Central memory CD4-positive, alpha-beta T cell (primary cell): Measurements from ENCODE around the gene ADGRD1.

Experiments used
- DNase-seq: peaks from one replicate; pipeline ENCODE4 v3.0.0; 2022

The ADGRD1 gene

DNA sequence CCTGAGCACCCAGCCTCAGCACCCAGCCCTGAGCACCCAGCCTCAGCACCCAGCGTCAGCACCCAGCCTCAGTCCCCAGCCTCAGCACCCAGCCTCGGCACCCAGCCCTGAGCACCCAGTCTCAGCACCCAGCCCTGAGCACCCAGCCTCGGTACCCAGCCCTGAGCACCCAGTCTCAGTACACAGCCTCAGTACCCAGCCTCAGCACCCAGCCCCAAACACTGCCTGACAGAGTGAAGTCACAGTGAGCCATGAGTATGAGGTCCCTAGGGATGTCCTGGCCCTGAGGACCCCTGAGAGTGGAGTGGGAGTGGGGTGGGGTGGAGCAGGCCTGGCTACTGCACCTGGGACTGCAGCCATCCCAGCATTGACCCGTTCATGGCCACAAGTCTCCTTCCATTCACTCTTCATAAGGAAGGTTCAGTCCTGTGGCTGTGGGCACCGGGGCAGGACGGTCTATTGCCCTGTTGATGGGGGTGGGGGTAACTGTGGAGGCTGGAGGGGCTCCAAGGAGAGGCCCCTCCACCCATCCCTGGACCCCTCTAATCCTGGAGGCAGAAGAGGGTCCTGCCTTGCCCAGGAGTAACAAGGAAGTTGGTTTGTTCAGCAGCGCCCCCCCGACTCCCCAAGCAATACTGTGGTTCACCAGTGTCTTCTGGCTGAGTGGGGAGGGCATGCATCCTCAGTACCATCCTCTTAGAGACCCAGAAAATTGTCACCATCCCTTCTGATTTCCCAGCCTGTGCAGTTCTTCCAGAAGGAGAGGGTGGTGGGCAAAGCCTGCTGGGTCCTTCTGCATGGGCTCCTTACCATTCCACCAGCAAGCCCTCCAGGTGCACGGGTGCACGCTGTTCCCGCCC is 140.5 kb downstream of the ADGRD1 start:
- DNase-seq = no peak

DNA sequence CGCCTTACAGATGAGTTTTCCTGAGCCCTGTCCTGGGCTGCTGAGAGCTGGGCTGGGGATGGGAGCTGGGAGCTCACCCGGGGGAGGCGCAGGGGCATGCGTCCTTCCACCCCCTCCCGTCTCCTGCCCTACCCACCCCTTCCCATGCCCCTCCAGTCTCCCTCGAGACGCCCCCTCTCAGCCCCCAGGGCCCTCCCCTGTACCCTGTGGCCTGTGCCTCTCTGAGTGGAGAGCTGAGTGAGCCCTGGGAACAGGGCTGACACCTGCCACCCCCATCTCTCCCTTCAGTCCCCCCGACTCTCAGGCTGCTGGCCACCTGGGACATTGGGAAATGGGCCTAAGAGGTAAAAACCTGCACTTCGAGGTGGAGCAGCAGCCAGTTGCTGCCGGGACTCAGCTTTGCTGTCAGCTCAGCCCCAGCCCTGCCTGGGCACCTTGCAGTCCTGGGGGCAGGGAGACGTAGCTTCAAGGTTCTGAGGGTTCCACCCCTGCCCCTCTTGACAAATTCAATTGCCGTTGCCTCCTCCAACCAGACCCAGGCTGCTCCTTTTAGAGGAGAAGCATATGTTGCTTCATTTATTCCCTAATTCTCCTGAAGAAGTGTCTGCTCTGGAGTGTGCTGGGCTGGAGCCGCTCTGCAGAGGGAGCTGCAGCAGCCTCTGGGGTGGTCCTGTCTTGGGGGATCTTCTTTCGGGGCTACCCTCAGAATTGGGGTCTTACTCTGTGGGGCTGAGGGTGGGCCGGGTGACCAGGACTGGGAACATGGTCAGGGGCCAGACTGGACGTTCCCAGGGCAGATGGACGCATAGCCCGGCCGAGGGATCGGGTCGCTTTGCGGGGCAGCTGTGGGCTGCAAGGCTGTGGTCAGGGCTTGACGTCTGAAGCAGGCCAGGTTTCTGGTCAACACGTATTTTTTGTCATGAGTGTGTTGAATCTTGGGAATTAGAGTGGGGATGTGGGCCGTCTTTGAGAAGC is 141.4 kb downstream of the ADGRD1 start:
- DNase-seq = no peak

DNA sequence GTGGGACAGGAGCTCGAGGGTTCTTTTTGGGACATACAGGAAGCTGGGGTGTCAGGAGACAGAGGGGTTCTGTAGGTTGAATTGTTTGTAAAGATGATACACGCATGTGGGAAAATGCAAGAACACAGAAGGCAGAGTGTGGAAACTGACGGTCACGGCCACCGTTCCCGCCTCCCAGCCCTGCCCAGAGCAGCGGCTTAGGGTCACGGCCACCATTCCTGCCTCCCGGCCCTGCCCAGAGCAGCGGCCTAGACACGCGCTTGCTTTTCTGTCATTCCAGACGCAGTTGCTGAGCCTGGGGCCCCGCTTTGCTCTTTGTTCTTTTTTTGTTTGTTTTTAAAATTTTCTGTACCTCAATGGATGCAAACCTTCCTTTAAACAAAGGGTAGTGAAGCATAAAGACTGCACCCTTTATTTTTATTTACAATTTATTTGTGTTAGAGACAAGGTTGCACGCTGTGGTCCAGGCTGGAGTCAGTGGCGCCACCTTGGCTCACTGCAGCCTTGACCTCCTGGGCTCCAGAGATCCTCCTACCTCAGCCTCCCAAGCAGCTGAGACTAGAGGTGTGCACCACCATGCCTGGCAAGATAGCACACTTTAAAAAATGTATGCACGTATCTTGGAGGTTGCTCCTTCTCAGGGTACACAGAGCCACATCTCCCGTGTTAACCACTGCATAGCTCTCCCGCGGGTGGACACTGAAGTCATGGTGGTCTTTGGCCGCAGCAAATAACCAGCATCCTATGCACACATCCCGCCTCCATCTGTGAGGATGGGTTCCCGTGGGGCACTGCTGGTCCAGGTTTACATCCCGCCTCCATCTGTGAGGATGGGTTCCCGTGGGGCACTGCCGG is 142.3 kb downstream of the ADGRD1 start:
- DNase-seq = no peak

DNA sequence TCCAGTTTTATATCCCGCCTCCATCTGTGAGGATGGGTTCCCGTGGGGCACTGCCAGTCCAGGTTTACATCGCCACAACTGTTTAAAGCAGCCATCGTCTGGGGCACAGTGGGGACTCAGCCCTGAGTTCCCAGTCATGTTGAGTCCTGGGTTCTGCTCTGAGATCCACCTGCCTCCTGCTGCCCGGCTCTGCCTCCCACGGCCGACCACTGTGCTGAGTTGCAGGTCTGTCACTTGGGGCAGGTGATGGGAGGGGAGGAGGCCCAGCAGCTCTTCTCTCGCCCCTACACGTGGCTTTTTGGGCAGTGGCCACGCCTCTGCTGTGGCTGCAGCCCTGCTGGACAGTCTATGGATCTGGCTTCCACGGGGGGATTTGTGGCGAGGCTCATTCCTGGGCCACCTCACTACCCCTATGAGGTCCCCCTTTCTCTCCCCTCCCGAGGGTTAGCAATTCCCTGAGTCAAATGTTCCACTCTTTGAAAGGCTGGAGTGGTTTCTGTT is 143.0 kb downstream of the ADGRD1 start:
- no peak for DNase-seq

DNA sequence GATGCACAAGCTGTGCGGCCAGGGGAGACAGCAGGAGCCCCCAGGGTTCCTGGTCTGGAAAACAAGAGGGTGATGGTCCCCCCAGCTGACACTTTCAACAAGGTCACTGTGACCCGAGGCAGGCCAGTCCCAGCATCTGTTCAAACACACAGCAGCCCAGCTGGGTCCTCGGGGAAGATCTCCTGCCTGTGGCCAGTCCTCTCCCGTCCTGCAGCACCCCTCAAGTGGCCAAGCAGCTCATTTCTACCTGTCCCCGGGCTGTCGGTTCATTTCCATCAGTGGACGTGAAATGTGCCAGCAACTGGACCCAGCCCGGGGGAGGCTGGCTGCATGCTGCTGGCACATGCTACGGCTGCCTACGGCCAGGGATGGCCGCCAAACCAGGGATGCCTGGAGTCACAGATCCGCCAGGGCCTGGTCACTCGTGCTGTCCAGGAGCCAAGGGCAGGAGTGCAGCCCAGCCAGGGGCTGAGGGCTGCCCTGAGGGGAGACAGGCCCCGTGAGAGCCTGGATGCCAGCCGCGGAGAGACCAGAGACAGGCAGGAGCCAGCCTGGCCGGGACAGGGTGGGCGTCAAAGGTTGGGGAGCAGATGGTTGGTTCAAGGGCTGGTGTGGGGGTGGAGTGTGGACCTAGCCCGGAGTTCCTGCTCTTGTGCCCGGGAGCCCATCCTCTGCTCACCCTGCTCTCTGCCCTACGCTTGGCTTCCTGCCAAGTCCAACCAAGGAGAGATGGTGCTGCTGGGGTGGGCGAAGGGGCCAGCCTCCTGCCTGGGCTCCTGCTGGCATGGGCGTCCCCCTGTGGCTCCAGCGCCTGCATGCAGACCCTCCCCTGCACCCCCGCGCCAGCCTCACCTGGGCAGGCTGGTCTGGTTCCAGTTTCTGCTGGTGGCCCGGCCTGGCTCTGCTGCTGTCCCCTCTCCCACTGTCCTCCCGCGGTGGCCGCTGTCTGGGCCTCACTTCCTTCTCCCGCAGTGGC is 143.8 kb downstream of the ADGRD1 start:
- no peak for DNase-seq

DNA sequence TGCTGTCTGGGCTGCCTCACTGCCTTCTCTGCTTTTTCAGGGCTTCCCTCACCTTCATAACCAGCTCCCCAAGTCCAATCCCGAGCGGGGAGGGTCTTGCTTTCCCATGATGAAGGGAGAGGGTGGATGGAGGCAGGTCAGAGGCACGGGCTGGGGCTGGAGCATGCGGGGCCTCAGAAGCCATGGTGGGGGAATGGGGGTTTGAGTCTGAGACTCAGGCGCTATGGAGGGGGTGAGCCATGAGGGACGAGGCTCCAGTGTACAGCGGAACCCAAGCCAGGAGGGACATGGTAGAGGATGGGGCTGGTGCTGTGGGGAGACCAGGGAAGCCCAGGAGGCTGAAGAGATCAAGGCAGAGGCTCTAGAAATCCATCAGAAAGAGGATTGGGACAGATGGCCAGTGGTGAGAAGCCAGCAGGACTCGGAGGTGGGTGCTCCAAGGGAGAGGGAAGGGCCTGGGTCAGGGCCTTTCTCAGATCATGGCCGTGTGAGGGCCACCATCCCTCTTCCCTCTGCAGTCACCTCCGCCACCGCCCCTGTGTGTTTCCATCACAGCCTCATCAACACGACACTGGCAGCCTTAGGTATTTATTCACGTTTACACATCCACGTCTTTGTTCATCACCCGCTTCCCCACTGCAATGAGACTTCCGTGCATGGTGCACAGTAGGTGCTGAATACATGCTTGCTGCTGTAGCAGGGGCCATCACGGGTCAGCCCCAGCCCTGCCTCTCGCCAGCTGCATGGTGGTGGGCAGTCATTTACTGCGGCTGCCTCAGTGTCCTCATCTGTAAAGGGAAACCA is 144.7 kb downstream of the ADGRD1 start:
- DNase-seq = no peak

DNA sequence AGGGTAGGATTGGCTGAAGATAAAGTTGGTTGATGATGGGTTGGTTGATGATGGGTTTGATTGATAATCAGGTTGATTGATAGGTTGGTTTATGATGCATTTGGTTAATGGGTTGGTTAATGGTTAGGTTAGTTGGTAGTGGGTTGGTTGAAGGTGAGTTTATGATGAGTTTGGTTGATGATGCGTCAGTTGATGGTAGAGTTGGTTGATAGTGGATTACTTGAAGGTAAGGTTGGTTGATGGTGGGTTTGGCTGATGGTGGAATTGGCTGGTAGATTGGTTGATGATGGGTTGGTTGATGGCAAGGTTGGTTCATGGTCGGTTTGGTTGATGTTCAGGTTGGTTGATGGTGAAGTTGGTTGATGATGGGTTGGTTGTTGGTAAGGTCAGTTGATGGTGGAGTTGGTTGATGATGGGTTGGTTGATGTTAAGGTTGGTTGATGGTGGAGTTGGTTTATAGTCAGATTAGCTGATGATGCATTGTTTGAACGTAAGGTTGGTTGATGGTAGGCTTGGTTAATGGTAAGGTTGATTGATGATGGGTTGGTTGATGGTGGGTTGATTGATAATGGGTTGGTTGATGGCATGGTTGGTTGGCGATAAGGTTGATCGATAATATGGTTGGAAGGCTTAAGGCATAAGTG is 146.4 kb downstream of the ADGRD1 start:
- no peak for DNase-seq

DNA sequence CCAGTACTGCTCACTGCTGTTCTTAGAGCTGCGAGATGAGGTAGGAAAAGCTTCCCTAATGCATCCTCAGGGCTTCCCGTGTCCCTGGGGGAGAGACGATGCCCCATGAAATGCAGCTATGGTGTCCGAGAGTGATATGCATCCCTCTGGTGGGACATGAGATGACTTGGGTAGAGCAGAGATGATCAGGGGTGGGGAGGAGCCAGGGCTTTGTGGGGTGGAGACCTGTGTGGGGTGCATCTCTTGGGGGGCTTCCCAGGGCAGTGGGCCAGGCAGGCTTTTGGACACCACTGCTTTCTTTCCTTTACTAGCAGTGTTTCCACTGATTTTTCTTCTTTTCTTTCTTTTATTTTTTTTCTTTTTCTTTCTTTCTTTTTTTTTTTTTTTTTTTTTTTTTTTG is 147.3 kb downstream of the ADGRD1 start:
- no peak for DNase-seq

DNA sequence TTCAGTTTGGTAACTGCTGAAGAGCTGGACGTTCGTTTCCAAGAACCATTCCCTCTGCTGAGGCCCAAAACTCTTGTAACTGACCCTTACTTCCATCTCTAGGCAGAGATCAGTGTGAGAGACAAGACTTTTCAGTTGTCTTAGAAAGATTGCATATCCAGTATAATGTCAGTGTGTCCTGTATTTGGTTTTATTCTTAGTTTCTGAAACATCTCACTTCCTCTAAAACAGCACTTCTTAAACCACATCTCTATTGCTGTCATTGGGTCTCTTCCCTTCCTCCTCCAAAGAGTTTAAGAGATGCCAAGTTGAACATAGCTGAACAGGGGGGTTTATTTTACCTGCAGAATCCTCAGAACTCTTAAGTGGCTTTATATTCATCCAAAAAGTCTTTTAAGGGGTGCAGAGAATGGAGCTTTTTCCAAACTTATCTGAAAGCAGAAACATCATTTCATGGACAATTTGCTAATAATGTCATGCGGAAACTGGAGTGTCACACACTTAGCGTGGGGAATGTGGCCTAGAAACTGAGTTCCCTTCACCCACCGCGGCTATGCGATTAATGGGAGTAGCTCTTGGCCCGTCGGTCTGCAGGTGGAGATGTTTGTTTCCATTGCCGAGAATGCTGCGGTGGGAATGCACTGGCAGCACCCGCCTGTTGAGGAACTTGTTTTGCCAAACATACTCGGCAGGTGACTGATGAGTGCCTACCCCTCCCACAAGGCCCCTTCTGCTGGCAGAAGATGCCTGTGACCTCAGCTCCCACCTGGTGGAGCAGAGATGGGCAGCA is 148.2 kb downstream of the ADGRD1 start:
- DNase-seq = no peak

DNA sequence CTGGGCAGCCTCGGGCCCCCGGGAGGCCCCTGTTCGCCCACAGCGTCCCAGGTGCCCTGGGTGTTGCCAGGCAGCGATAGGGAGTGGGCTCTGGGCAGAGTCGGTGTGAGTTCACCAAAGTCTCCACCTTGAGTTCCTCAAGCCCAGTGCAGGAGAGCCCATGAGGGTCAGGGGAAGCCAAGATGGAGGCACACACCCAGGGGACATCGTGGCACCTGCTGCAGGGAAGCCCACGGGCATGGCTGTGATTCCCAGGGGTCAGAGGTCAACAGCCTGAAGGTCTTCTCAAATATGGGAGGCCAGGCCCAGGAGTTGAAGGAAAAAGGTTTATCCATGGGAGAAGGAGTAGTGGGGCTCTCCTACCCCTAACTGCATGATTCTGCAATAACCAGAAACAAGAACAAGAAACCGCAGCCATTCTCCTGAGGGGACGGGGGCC is 148.8 kb downstream of the ADGRD1 start:
- DNase-seq = no peak

DNA sequence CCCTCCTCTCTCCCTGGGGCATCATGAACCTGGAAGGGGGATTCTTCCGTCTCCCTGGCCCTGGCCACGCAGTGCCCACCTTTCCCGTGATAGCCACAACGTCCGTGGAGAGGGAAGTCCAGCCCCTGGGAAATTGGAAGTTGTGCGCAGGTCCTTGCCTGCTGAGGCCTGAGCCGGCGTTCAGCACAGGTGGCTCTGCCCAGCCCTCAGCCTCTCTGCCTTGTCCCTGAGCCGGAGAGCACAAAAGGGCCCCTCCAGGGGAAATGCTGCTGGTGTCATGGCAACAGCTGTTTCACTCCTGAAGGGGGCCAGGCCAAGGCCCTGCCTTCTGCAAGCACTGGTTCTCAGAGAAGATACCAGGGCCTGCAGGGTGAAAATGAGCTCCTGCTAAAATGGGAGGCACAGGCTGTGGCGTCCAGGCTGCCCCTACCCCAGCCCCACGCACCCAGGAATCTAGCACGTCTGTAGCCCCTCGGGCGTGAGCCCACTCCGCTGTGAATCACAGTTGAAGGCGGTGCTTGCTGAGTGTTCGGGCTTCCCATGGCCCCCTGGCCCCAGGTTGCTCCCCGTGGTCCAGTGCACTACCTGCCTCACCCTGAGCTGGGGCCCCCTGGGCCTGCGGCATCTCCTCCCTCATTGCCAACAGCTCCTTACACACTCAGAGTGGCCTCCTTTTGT is 149.4 kb downstream of the ADGRD1 start:
- no peak for DNase-seq

DNA sequence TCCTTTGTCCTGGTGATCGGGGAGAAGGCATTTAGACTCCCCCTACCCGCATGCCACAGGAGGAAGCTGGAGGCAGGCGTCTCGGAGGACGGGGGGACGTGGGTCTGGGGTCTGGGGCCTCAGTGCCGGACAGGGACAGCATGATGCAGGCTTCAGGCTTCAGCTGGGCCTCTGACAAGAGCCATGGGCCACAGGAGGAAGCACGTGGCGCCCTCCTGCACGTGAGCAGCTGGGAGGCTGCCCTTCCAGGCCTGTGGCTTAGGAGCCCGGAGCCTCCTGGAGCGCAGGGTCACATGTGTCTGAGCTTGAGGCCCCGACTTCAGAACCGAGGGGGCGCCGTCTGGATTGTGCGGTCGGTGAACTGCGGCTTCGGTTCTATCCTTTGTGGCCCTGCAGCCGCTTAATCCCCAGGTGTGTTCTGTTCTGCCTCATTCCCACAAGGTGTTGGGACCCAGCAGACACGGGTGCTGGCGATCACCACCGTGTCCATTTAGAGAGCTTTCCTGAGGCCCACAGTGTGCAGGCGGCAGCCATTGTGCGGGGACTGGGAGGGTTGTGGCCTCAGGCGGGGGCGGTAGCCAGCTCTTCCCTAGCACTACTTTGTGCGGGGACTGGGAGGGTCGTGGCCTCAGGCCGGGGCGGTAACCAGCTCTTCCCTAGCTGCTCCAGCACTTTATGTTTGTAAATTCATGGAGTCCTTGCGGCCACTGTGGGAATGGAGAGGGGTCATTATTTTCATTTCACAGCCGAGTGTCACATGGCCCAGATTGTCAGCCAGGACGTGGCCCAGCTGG is 150.2 kb downstream of the ADGRD1 start:
- DNase-seq = no peak

DNA sequence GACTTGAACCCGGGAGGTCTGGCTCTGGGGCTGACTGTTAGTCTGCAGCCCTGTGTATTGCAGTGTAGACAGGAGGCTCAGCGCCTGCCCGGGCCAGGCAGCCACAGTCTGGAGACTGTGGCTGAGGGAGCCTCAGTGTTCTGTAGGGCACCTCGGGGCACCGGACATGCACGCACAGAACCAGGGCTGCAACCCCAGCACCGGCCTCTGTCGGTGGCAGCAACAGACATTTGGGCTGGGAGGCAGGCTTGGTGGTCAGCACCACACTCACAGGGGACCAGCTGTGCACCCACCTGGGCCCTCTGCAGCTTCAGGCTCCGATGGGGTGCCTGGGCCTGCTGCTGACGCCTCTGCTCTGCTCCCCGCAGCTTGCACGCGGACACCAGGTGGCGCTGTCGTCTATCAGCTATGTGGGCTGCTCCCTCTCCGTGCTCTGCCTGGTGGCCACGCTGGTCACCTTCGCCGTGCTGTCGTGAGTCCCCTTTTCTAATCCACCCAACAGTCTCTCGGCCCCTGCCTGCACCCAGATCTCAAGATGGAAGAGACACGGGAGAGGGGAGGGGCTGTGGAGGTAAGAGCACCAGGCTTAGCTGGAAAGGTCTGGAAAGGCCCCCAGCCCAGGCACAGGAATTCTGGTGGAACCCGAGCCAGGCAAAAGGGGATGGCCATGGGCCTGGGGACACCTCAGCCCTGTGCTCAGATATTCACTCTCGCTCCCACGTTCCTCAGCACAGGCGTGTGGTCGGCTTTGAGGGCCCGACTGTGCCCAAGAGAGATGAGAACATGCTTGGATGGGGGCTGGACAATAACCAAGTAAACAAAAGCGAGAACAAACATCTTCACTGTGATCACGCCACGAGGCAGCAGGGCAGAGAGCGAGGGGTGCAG is 151.0 kb downstream of the ADGRD1 start:
- peak; percentile 57 for DNase-seq

DNA sequence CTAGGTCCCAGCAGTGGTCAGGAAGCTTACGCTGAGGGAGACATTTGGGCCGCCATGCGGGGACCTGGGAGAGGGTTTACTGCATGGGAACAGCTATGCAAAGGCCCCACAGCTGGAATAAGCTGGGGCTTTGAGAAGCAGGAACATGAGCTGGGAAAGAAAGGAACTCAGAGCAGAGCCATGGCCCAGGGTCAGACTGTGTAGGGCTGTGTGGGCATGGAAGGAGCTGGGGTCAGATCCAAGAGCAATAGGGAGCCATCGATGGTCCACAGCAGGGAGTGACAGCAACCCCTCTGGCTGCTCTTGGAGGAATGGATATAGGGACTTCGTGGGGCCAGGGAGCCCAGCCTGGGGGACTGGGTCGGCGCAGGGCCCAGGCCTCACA is 151.6 kb downstream of the ADGRD1 start:
- DNase-seq = no peak

DNA sequence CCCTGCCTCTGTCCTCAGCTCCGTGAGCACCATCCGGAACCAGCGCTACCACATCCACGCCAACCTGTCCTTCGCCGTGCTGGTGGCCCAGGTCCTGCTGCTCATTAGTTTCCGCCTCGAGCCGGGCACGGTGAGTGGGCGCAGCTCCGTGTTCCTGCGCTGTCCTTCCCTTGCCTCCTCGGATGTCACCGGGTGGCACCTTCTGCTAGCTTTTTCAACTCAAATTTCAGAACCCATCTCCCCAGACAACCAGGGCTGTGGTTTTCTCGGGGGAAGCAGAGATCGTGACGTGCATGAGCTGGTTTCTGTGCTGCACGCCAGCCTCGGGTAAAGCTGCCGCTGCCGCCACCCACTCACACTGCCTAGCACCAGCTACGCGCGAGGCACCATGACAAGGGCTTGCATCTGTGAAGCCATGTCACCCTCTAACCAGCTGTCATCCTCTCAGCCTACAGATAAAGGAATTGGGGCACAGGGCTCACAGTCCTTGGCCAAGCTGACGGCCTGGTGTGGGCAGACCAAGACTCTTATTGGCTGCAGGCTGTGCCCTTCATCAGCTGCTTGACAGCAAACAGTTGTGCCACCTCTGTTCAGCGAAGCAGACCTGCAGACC is 152.1 kb downstream of the ADGRD1 start:
- DNase-seq = peak; percentile 42

DNA sequence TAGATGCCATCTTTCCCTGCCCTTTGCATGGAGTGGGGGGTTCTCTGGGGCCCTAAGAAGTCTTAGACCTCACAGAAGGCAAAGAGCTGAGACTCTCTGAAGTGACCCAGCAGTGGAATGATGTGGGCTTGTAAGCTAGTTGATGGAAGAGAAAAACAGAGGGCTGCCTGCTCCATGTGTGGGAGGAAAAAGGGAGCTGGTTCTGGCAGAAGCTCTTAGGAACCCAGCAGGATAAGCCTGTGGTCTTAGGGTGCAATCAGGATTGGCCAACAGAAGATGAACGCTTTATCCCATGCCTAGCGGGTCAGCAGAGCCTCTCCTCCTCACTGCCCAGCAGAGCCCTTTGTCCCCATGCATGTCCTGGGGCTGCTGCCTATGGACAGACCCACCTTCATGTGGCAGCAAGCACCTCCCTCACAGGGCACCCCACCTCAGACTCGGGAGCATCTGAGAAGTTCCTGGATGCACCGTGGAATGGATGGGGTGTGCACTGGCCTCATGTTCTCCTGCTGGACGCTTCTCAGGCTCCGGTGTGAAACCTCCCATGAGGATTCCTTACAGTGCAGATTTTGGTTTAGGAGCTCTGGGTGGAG is 152.7 kb downstream of the ADGRD1 start:
- DNase-seq = no peak
